DND-41 (cell line): ENCODE measurements around the gene PLSCR1.

Experiments used
- EZH2 ChIP-seq: IDR thresholded peaks from 3 replicates; pipeline ENCODE4 v1.6.1; 2012; ENCODE audit warnings: borderline replicate concordance, low read depth, mild to moderate bottlenecking, moderate library complexity, low read length, inconsistent platforms; ENCODE audit not compliant: severe bottlenecking
- TF ChIP-seq, protein P1 (sequence below): IDR thresholded peaks from 2 replicates; pipeline ENCODE4 v1.5.1; 2012; ENCODE audit warnings: borderline replicate concordance, low read length, moderate library complexity, mild to moderate bottlenecking; ENCODE audit not compliant: poor library complexity, severe bottlenecking; ENCODE audit errors: extremely low read depth

DNA sequence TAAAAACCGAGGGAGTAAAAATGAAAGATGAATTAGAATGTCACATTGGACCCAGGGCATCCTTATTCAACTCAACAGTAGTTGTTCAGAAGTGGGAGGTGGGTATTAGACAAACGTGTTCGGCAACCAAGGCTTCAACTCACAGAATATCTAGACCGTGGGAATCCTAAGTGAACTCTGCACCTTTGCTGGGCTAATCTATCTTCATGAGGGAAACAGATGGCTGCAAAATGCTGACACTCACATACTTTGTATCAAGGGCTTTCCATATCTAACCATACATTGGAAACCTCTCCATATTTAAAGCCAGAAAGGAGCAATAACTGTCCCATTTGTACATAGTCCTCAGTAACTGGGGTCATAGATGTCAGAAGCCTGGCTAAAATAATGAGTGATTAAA, 20.9 kb downstream of the PLSCR1 start:
- TF ChIP-seq, protein P1, sequence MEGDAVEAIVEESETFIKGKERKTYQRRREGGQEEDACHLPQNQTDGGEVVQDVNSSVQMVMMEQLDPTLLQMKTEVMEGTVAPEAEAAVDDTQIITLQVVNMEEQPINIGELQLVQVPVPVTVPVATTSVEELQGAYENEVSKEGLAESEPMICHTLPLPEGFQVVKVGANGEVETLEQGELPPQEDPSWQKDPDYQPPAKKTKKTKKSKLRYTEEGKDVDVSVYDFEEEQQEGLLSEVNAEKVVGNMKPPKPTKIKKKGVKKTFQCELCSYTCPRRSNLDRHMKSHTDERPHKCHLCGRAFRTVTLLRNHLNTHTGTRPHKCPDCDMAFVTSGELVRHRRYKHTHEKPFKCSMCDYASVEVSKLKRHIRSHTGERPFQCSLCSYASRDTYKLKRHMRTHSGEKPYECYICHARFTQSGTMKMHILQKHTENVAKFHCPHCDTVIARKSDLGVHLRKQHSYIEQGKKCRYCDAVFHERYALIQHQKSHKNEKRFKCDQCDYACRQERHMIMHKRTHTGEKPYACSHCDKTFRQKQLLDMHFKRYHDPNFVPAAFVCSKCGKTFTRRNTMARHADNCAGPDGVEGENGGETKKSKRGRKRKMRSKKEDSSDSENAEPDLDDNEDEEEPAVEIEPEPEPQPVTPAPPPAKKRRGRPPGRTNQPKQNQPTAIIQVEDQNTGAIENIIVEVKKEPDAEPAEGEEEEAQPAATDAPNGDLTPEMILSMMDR: no peak
- TF ChIP-seq EZH2: no peak
